WTC11 (cell line): ENCODE data around the gene PIP. TPM values are rescaled to one million over a fixed set of nuclear protein-coding genes. Genes with fewer than 3 reads are reported as not detected.
"Not testable (repeated sequence)": the region's sequence is repeated elsewhere in the genome, so short reads cannot be mapped to it uniquely, and the experiment has no call there.

ENCODE experiments used
- ATAC-seq: fragments of 200-7000 bp; cut with Tn5 transposase; 2 replicates; pipeline ENCODE4 v1.10.0; 2021; ENCODE audit warnings: mild to moderate bottlenecking, moderate library complexity
- CTCF ChIA-PET: fragments of 300-600 bp; sonication (Branson Sonifier 250); formaldehyde crosslinking; loops from one replicate; lab custom pipeline; 2021; ENCODE audit warnings: antibody characterized with exemption; lab: Charles Lee
- POLR2A ChIA-PET: fragments of 350-600 bp; sonication (Branson Sonifier 250); formaldehyde crosslinking; loops from one replicate; lab custom pipeline; 2021; ENCODE audit warnings: antibody characterized with exemption; lab: Charles Lee
- DNase-seq: peaks from one replicate; pipeline ENCODE4 v3.0.0; 2021; ENCODE audit warnings: low spot score
- H3K27ac Mint-ChIP-seq: 2 replicates; pipeline ENCODE4 v1.8.0; 2021; ENCODE audit warnings: mixed read lengths
- H3K27me3 Mint-ChIP-seq: 2 replicates; pipeline ENCODE4 v1.8.0; 2021; ENCODE audit warnings: low read depth, mild to moderate bottlenecking, moderate library complexity, mixed read lengths
- H3K36me3 Mint-ChIP-seq: 2 replicates; pipeline ENCODE4 v1.8.0; 2021; ENCODE audit warnings: mixed read lengths
- H3K4me1 Mint-ChIP-seq: 2 replicates; pipeline ENCODE4 v1.8.0; 2022; ENCODE audit warnings: mixed read lengths
- H3K4me3 Mint-ChIP-seq: 2 replicates; pipeline ENCODE4 v1.8.0; 2021; ENCODE audit warnings: mild to moderate bottlenecking, moderate library complexity, mixed read lengths
- H3K9me3 Mint-ChIP-seq: 2 replicates; pipeline ENCODE4 v1.8.0; 2021; ENCODE audit warnings: mixed read lengths
- E2F1 ChIP-seq: sonication (generic); formaldehyde crosslinking; IDR thresholded peaks from 2 replicates; pipeline ENCODE4 v1.8.0; 2022; ENCODE audit warnings: mild to moderate bottlenecking, missing genetic modification reagents
- ELF4 ChIP-seq: sonication (generic); formaldehyde crosslinking; IDR thresholded peaks from 2 replicates; pipeline ENCODE4 v1.8.1; 2022; ENCODE audit warnings: low read depth, mild to moderate bottlenecking, moderate library complexity, missing genetic modification reagents
- ESRRA ChIP-seq: sonication (generic); formaldehyde crosslinking; IDR thresholded peaks from 2 replicates; pipeline ENCODE4 v1.8.1; 2022; ENCODE audit warnings: mild to moderate bottlenecking, missing genetic modification reagents, borderline replicate concordance
- ETV6 ChIP-seq: sonication (generic); formaldehyde crosslinking; IDR thresholded peaks from 2 replicates; pipeline ENCODE4 v1.8.1; 2022; ENCODE audit warnings: mild to moderate bottlenecking, missing genetic modification reagents
- GABPB1 ChIP-seq: sonication (generic); formaldehyde crosslinking; IDR thresholded peaks from 2 replicates; pipeline ENCODE4 v1.8.1; 2023; ENCODE audit warnings: mild to moderate bottlenecking, missing genetic modification reagents
- JAZF1 ChIP-seq: fragments of 250-450 bp; sonication (Bioruptor Pico); IDR thresholded peaks from 2 replicates; pipeline ENCODE4 v1.9.0; 2021; ENCODE audit warnings: moderate library complexity, mild to moderate bottlenecking, inconsistent platforms
- KAT7 ChIP-seq: sonication (generic); formaldehyde crosslinking; IDR thresholded peaks from 2 replicates; pipeline ENCODE4 v1.8.1; 2023; ENCODE audit warnings: missing genetic modification reagents, mild to moderate bottlenecking, borderline replicate concordance
- MXD4 ChIP-seq: fragments of 250-450 bp; sonication (Bioruptor Pico); IDR thresholded peaks from 2 replicates; pipeline ENCODE4 v1.8.0; 2021; ENCODE audit warnings: mild to moderate bottlenecking, moderate library complexity, borderline replicate concordance
- NFYB ChIP-seq: sonication (generic); formaldehyde crosslinking; conservative IDR thresholded peaks from 2 replicates; pipeline ENCODE4 v1.8.0; 2022; ENCODE audit warnings: low read depth, missing genetic modification reagents
- NR2C2 ChIP-seq: sonication (generic); formaldehyde crosslinking; IDR thresholded peaks from 2 replicates; pipeline ENCODE4 v1.8.0; 2022; ENCODE audit warnings: mild to moderate bottlenecking, missing genetic modification reagents
- NR3C1 ChIP-seq: sonication (generic); formaldehyde crosslinking; conservative IDR thresholded peaks from 2 replicates; pipeline ENCODE4 v1.8.1; 2023; ENCODE audit warnings: low read depth, mild to moderate bottlenecking, missing genetic modification reagents
- OVOL2 ChIP-seq: fragments of 250-450 bp; sonication (Bioruptor Pico); IDR thresholded peaks from 2 replicates; pipeline ENCODE4 v1.9.0; 2021; ENCODE audit warnings: mild to moderate bottlenecking, borderline replicate concordance
- SMAD3 ChIP-seq: sonication (generic); formaldehyde crosslinking; IDR thresholded peaks from 2 replicates; pipeline ENCODE4 v1.8.0; 2022; ENCODE audit warnings: missing genetic modification reagents, mild to moderate bottlenecking, borderline replicate concordance
- TCF7 ChIP-seq: sonication (generic); formaldehyde crosslinking; IDR thresholded peaks from 2 replicates; pipeline ENCODE4 v1.8.0; 2022; ENCODE audit warnings: mild to moderate bottlenecking, low read depth, missing genetic modification reagents, moderate library complexity
- TEAD1 ChIP-seq: sonication (generic); formaldehyde crosslinking; IDR thresholded peaks from 2 replicates; pipeline ENCODE4 v1.8.0; 2022; ENCODE audit warnings: mild to moderate bottlenecking, missing genetic modification reagents
- TEAD4 ChIP-seq: sonication (generic); formaldehyde crosslinking; IDR thresholded peaks from 2 replicates; pipeline ENCODE4 v1.8.0; 2022; ENCODE audit warnings: mild to moderate bottlenecking, missing genetic modification reagents
- ZNF263 ChIP-seq: sonication (generic); formaldehyde crosslinking; IDR thresholded peaks from 2 replicates; pipeline ENCODE4 v1.8.1; 2022; ENCODE audit warnings: low read depth, mild to moderate bottlenecking, moderate library complexity, missing genetic modification reagents
- ZNF423 ChIP-seq: fragments of 250-450 bp; sonication (Bioruptor Pico); IDR thresholded peaks from 2 replicates; pipeline ENCODE4 v2.1.2; 2022; ENCODE audit warnings: mild to moderate bottlenecking, moderate library complexity
- total RNA-seq: library from RNA; stranded (reverse); gene quantifications from 3 replicates; pipeline ENCODE4 v1.2.3, GENCODE V29; 2021
- TF ChIP-seq, protein P1 (sequence below): sonication (generic); formaldehyde crosslinking; IDR thresholded peaks from 2 replicates; pipeline ENCODE4 v1.8.1; 2023; ENCODE audit warnings: mild to moderate bottlenecking, missing genetic modification reagents, moderate library complexity
- TF ChIP-seq, protein P2 (sequence below): fragments of 250-450 bp; sonication (Bioruptor Pico); IDR thresholded peaks from 2 replicates; pipeline ENCODE4 v2.1.2; 2022; ENCODE audit warnings: mild to moderate bottlenecking, moderate library complexity
- TF ChIP-seq, protein P3 (sequence below): fragments of 200-600 bp; IDR thresholded peaks from 2 replicates; pipeline ENCODE4 v1.8.0; 2022; ENCODE audit warnings: antibody characterized with exemption
- TF ChIP-seq, protein P4 (sequence below): sonication (generic); formaldehyde crosslinking; IDR thresholded peaks from 2 replicates; pipeline ENCODE4 v1.8.0; 2022; ENCODE audit warnings: missing genetic modification reagents
- TF ChIP-seq, protein P5 (sequence below): sonication (generic); formaldehyde crosslinking; conservative IDR thresholded peaks from 2 replicates; pipeline ENCODE4 v1.8.1; 2023; ENCODE audit warnings: mild to moderate bottlenecking, low read depth, missing genetic modification reagents, moderate library complexity

PIP gene
- total RNA-seq, 1 experiment from 2014 or later = not detected

DNA sequence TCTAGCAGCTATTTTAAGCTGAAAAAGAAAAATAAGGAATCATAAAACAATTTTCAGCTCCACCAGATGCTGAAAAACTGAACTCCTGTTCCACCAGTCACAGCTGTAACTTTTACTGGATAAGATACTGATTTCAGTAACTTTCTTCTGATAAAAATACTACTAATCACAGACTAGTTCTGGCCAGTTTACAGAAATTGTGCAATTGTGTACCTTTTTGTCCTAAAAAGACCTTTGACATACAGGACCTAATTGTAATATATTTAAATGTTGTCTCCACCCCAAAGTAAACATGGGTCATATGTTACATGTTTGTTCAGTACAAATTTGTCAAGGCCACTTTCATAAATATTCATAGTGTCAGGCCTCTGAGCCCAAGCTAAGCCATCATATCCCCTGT is 27.1 kb upstream of the PIP start:
- TF ChIP-seq MXD4 = no peak
- TF ChIP-seq GABPB1 (CRISPR knock-in tag) = no peak
- TF ChIP-seq TCF7 = no peak
- no peak for TF ChIP-seq KAT7 (CRISPR knock-in tag)
- TF ChIP-seq JAZF1 (CRISPR knock-in tag) = no peak
- no peak for TF ChIP-seq E2F1
- no peak for TF ChIP-seq NR3C1 (CRISPR knock-in tag)
- TF ChIP-seq ELF4 (CRISPR knock-in tag) = no peak
- TF ChIP-seq, protein P1, sequence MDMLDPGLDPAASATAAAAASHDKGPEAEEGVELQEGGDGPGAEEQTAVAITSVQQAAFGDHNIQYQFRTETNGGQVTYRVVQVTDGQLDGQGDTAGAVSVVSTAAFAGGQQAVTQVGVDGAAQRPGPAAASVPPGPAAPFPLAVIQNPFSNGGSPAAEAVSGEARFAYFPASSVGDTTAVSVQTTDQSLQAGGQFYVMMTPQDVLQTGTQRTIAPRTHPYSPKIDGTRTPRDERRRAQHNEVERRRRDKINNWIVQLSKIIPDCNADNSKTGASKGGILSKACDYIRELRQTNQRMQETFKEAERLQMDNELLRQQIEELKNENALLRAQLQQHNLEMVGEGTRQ (CRISPR knock-in tag) = no peak
- Mint-ChIP-seq H3K9me3 (peaks cover 15% of the 10 kb centered on the region), H3K4me3 (no peak overlapping the region), H3K36me3 (peaks cover 13% of the 10 kb centered on the region), H3K27me3 (no peaks in the 10 kb centered on the region), H3K27ac (no peak overlapping the region), H3K4me1 (no peaks in the 10 kb centered on the region)
- ATAC-seq = no peak
- no peak for DNase-seq
- ChIA-PET CTCF (no interaction called here), POLR2A (no interaction called here)

- H3K9me3 Mint-ChIP-seq, H3K4me1 Mint-ChIP-seq, H3K4me3 Mint-ChIP-seq, DNase-seq, ATAC-seq, CTCF ChIA-PET, H3K27ac Mint-ChIP-seq, H3K27me3 Mint-ChIP-seq, POLR2A ChIA-PET, H3K36me3 Mint-ChIP-seq: not testable (repeated sequence)
Observed at GRCh38 chr7:143108019-143108418, 23.9 kb upstream of the PIP start.

DNA sequence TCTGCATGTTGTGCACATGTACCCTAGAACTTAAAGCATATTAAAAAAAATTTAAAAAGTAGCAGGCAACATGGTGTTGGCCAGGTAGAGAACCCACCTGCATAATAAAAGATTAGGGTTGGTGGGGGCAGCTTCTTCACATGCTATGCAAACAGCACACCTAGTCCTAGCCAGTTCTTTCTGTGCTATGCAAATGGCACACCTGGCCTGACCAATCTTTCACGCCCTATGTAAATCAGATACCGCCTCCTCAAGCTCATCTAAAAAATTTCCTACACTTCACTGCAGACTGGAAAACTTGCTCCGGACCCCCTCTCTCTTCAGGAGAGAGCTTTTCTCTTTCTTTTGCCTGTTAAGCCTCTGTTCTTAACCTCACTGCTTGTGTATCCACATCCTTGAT is 14.5 kb upstream of the PIP start:
- H3K9me3 Mint-ChIP-seq = peaks cover 70% of the 10 kb centered on the region
- ChIA-PET POLR2A (no interaction called here), CTCF (interaction anchor here (3.2 kb wide), 1 partner anchor 98 kb away, joined by 14 read pairs; no protein-coding TSS in a partner anchor)
- peaks cover 15% of the 10 kb centered on the region for H3K36me3 Mint-ChIP-seq
- DNase-seq (no peak), ATAC-seq (peak; percentile 56)
- no peak overlapping the region for H3K27ac Mint-ChIP-seq
- peaks cover 8% of the 10 kb centered on the region for H3K4me1 Mint-ChIP-seq
- no peak overlapping the region for H3K4me3 Mint-ChIP-seq
- H3K27me3 Mint-ChIP-seq = peaks cover 5% of the 10 kb centered on the region; the same call in 1 of the 2 replicates
- TF ChIP-seq ETV6 (CRISPR knock-in tag) (no peak), TEAD4 (CRISPR knock-in tag) (no peak), NFYB (CRISPR knock-in tag) (no peak), NR2C2 (CRISPR knock-in tag) (no peak), TEAD1 (CRISPR knock-in tag) (no peak), ZNF423 (CRISPR knock-in tag) (no peak), SMAD3 (CRISPR knock-in tag) (no peak), ZNF263 (no peak), OVOL2 (CRISPR knock-in tag) (no peak), ESRRA (CRISPR knock-in tag) (no peak), ELF4 (CRISPR knock-in tag) (no peak)
- TF ChIP-seq, protein P2, sequence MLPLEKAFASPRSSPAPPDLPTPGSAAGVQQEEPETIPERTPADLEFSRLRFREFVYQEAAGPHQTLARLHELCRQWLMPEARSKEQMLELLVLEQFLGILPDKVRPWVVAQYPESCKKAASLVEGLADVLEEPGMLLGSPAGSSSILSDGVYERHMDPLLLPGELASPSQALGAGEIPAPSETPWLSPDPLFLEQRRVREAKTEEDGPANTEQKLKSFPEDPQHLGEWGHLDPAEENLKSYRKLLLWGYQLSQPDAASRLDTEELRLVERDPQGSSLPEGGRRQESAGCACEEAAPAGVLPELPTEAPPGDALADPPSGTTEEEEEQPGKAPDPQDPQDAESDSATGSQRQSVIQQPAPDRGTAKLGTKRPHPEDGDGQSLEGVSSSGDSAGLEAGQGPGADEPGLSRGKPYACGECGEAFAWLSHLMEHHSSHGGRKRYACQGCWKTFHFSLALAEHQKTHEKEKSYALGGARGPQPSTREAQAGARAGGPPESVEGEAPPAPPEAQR = no peak
- TF ChIP-seq, protein P3, sequence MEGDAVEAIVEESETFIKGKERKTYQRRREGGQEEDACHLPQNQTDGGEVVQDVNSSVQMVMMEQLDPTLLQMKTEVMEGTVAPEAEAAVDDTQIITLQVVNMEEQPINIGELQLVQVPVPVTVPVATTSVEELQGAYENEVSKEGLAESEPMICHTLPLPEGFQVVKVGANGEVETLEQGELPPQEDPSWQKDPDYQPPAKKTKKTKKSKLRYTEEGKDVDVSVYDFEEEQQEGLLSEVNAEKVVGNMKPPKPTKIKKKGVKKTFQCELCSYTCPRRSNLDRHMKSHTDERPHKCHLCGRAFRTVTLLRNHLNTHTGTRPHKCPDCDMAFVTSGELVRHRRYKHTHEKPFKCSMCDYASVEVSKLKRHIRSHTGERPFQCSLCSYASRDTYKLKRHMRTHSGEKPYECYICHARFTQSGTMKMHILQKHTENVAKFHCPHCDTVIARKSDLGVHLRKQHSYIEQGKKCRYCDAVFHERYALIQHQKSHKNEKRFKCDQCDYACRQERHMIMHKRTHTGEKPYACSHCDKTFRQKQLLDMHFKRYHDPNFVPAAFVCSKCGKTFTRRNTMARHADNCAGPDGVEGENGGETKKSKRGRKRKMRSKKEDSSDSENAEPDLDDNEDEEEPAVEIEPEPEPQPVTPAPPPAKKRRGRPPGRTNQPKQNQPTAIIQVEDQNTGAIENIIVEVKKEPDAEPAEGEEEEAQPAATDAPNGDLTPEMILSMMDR = no peak
- TF ChIP-seq, protein P4, sequence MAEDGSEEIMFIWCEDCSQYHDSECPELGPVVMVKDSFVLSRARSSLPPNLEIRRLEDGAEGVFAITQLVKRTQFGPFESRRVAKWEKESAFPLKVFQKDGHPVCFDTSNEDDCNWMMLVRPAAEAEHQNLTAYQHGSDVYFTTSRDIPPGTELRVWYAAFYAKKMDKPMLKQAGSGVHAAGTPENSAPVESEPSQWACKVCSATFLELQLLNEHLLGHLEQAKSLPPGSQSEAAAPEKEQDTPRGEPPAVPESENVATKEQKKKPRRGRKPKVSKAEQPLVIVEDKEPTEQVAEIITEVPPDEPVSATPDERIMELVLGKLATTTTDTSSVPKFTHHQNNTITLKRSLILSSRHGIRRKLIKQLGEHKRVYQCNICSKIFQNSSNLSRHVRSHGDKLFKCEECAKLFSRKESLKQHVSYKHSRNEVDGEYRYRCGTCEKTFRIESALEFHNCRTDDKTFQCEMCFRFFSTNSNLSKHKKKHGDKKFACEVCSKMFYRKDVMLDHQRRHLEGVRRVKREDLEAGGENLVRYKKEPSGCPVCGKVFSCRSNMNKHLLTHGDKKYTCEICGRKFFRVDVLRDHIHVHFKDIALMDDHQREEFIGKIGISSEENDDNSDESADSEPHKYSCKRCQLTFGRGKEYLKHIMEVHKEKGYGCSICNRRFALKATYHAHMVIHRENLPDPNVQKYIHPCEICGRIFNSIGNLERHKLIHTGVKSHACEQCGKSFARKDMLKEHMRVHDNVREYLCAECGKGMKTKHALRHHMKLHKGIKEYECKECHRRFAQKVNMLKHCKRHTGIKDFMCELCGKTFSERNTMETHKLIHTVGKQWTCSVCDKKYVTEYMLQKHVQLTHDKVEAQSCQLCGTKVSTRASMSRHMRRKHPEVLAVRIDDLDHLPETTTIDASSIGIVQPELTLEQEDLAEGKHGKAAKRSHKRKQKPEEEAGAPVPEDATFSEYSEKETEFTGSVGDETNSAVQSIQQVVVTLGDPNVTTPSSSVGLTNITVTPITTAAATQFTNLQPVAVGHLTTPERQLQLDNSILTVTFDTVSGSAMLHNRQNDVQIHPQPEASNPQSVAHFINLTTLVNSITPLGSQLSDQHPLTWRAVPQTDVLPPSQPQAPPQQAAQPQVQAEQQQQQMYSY = no peak
- TF ChIP-seq, protein P5, sequence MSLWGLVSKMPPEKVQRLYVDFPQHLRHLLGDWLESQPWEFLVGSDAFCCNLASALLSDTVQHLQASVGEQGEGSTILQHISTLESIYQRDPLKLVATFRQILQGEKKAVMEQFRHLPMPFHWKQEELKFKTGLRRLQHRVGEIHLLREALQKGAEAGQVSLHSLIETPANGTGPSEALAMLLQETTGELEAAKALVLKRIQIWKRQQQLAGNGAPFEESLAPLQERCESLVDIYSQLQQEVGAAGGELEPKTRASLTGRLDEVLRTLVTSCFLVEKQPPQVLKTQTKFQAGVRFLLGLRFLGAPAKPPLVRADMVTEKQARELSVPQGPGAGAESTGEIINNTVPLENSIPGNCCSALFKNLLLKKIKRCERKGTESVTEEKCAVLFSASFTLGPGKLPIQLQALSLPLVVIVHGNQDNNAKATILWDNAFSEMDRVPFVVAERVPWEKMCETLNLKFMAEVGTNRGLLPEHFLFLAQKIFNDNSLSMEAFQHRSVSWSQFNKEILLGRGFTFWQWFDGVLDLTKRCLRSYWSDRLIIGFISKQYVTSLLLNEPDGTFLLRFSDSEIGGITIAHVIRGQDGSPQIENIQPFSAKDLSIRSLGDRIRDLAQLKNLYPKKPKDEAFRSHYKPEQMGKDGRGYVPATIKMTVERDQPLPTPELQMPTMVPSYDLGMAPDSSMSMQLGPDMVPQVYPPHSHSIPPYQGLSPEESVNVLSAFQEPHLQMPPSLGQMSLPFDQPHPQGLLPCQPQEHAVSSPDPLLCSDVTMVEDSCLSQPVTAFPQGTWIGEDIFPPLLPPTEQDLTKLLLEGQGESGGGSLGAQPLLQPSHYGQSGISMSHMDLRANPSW (CRISPR knock-in tag) = no peak
